ENCODE measurements around the gene SNRPD3.
"Not testable (repeated sequence)": the region's sequence is repeated elsewhere in the genome, so short reads cannot be mapped to it uniquely, and the experiment has no call there.

The SNRPD3 gene

GRCh38 chr22:24593559-24593835 is 37.7 kb downstream of the SNRPD3 start:
- not testable (repeated sequence) for DNase-seq

GRCh38 chr22:24593836-24594568 is 38.2 kb downstream of the SNRPD3 start:
- DNase-seq: no peak

DNA sequence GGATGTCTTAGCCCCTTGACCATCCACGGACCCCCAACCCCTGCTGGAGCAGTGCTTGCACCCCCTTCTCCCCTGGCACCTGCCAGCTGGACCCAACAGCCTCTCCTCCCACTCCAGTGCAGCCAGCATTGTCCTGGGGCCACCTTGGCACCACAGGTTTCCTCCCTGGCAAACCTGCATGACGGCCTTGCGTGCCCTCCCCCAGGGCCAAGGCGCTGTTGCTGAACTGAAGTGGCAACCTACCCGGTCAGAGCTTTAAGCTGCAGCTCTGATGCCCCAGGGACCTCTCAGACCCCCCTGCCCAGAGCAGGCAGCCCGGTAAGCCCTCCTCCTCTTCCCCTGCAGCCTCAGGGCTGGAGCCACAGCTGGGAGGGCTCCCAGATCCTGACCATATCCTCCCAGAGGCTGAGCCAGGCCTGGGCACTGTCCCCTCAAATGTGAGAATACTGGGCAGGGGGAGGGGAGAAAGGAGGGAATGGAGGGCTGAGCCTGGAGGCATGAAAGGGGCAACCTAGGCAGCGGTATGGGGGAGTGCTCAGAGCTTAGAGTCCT is 38.8 kb downstream of the SNRPD3 start:
- DNase-seq: no peak

DNA sequence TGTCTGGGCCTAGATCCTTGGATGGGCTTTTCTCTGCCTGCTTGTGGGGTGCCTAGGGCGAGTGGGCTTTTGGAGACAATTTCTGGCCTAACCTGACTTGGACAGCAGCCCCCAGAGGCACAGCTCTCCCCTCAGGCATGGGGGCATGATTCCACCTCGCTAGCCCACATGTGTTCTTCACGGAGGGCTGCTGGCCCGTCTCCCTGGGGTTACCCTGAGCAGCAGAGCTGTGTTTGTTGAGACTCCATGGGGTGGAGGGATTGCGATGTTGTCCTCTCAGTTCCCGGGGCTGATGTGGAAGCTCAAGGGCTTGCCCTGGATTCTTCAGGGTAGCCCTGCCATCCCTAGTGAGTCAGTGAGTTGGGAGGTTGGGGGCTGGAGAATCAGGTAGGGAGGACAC is 39.4 kb downstream of the SNRPD3 start:
- DNase-seq: no peak

DNA sequence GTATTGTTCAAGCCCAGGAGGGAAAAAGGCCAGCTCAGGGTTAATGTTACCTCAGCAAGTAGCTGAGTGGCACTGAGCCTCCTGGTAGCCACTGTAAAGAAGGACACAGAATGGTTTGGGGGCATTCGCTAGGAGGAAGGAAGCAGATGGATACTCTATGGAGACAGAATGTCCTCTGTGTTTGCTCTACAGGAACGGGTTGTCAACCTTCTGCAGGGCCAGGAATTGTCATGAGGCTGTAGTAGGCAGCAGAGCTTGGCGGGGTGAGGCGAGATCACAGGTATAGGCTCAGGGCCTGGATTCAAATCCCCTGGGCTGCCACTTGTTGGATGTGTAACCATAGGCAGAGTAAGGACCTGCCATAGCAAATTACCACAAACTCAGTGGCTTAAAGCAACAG is 40.1 kb downstream of the SNRPD3 start:
- DNase-seq: no peak

DNA sequence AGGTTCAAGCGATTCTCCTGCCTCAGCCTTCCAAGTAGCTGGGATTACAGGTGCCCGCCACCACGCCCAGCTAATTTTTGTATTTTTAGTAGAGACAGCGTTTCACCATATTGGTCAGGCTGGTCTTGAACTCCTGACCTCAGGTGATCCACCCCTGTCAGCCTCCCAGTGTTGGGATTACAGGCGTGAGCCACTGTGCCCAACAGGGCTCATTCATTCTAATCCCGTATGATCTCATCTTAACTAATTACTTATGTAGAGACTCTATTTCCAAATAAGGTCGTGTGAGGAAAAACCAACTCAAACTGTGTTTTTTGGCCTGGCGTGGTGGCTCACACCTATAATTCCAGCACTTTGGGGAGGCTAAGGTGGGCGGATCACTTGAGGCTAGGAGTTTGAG is 41.3 kb downstream of the SNRPD3 start:
- DNase-seq: not testable (repeated sequence)

GRCh38 chr22:24599514-24599913 is 43.7 kb downstream of the SNRPD3 start:
- DNase-seq: no peak

GRCh38 chr22:24599958-24600715 is 44.3 kb downstream of the SNRPD3 start:
- not testable (repeated sequence) for DNase-seq

- DNase-seq: no peak
Measured at GRCh38 chr22:24601217-24602104, 45.7 kb downstream of the SNRPD3 start.

DNA sequence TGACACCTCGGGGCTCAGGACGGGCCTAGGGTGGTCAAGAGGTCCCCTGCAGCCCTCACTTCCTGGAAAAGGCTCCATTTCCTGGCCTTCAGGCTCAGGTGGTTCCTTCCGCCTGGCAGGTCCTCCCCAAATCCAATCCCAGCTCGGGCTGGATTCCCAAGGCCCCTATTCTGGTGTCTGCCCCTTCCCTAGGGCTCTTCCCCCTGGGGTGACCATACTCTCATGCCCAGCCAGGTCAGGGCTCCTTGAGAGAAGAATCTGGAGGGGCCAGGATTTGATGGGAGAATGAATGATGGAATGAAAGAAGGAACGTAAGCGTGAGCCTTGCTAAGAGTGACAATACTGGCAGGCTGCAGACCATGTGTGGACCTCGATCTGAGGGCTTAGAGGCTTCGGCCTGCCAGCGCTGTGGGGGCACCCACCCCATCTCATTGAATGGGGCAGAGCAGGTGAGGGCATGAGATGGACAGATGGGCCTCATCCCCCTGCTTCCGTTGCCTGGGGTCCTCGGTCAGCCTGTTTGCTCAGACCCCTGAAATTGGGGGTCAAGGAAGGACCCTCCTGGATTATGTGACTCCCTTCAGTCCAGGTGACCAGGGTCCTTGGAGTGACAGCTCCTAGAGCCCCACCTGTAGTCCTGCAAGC is 46.4 kb downstream of the SNRPD3 start:
- DNase-seq: not testable (repeated sequence)

- not testable (repeated sequence) for DNase-seq
Measured at GRCh38 chr22:24602847-24603769, 47.3 kb downstream of the SNRPD3 start, which contains the start of gene GGT1. TSS of gene GGT1 (plus strand) at chr22:24603193. CDS start at chr22:24611082, 7,889 bp downstream.

- DNase-seq: not testable (repeated sequence)
Measured at GRCh38 chr22:24603770-24604629, 48.2 kb downstream of the SNRPD3 start.

- not testable (repeated sequence) for DNase-seq
Measured at GRCh38 chr22:24606340-24606739, 50.5 kb downstream of the SNRPD3 start.

- peak; percentile 89 for DNase-seq
Measured at GRCh38 chr22:24607429-24607983, 51.7 kb downstream of the SNRPD3 start.

- not testable (repeated sequence) for DNase-seq
Measured at GRCh38 chr22:24608327-24608726, 52.5 kb downstream of the SNRPD3 start.

DNA sequence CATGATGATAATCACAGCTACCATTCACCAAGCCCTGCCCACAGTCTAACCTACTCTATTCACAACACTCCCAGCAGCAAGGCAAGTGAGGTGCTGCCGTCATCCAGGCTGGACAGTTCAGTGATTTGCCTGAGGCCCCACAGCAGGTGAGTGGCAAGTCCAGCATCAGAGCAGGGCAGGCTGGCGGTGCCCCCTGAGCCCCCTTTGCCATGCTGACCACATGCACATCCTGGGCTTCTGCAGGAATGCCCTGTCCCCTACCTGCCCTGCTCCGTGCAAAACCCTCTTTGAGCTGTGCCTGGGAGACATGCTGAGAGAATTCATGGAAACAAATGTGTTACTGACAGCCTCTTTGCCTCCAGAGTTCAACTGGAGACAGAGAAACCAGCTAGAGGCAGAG is 54.1 kb downstream of the SNRPD3 start:
- DNase-seq: not testable (repeated sequence)

GRCh38 chr22:24614794-24615193 is 59.0 kb downstream of the SNRPD3 start:
- DNase-seq: not testable (repeated sequence)

GRCh38 chr22:24621244-24621643 is 65.4 kb downstream of the SNRPD3 start:
- not testable (repeated sequence) for DNase-seq

GRCh38 chr22:24622596-24622995 is 66.8 kb downstream of the SNRPD3 start:
- DNase-seq: not testable (repeated sequence)

All from activated effector memory CD4-positive, alpha-beta T cell treated with anti-CD3 and anti-CD28 coated beads, Interleukin-2, amount 50 U/mL, for 16 hours (primary cell).